H7 (cell line): ENCODE results near the gene TMEM271. TPM values are rescaled to one million over a fixed set of nuclear protein-coding genes. Genes with fewer than 3 reads are reported as not detected.

Experiments
- DNase-seq: peaks from one replicate; pipeline ENCODE4 v3.0.0; 2012
- H3K27me3 ChIP-seq: 2 replicates; pipeline ENCODE4 v1.6.0; 2011; ENCODE audit warnings: mild to moderate bottlenecking, low read length; ENCODE audit not compliant: control insufficient read depth, insufficient read depth
- H3K36me3 ChIP-seq: replicated peaks from 2 replicates; pipeline ENCODE4 v1.5.1; 2011; ENCODE audit warnings: low read length; ENCODE audit not compliant: control insufficient read depth, insufficient read depth
- H3K4me3 ChIP-seq: 2 replicates; pipeline ENCODE4 v1.5.1; 2011; ENCODE audit warnings: low read depth, mild to moderate bottlenecking, control low read depth, low read length, moderate library complexity; ENCODE audit not compliant: insufficient read depth
- total RNA-seq: library from RNA; depleted of rRNA; stranded (reverse); fragments of >200 nt; shearing (Covaris generic); gene quantifications from 2 replicates; pipeline ENCODE4 v1.2.3, GENCODE V29; 2014; rRNA removed

TMEM271 gene
- total RNA-seq, 1 experiment from 2014 or later: 0.59 TPM

DNA sequence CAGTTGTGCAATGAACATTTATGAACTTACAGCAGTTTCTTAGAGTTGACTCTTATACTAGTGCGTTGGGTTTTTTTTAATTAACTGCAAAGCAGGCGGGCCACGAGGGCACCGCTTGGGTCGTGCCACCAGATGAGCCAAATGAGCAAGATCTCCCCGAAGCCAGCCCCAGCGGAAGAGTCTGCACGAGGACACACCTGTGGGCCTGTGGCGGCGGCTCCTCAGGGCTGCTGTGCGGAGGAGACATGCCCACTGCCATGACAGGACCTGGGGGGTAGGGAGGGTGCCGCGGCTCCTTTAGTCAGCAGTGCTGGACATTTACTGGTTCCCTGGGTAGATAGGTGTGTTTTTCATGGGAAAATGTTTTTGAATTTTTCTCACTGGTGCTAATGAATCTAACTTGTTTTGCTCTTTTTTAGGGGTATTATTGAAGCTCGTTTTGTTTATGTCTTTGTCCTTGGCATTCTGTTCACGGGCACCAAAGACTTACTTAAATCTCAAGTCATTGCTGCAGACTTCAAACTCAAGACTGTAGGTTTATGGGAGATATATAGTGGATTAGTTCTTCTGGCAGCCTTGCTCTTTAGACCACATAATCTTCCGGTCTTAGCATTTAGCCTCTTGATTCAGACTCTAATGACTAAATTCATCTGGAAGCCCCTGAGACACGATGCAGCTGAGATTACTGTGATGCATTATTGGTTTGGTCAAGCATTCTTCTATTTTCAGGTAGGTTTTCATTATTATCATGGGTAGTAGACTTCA lies 45.9 kb downstream of the TMEM271 start:
- H3K27me3 ChIP-seq: no peaks in the 10 kb centered on the region
- no peak for DNase-seq
- no peak overlapping the region for H3K4me3 ChIP-seq
- H3K36me3 ChIP-seq: peaks cover 15% of the 10 kb centered on the region

DNA sequence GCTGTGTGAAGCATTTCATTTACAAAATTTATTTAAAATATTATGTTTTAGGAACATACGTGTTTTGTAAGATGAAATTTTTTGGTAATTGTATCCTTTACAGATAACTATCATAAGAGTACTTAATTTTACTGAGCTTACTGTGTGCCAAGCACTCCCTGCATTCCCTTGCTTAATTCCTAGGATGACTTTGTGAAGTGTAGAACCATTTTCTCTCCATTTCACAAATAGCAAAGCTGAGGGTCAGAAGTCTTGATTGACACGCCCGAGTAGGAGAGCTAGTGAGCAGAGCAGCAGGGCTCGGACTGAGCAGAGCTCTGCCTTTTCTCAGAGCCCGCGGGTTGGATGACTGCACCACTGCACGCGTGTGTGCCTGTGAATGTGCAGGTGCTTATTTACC lies 46.5 kb downstream of the TMEM271 start:
- peaks cover 15% of the 10 kb centered on the region for H3K36me3 ChIP-seq

GRCh38 chr4:528835-529234 lies 47.3 kb downstream of the TMEM271 start:
- H3K4me3 ChIP-seq: no peak overlapping the region
- DNase-seq: no peak
- H3K36me3 ChIP-seq: peaks cover 15% of the 10 kb centered on the region

More for the DNA sequence above, 46.5 kb downstream of the TMEM271 start:
- Histone ChIP-seq H3K4me3 (no peak overlapping the region), H3K27me3 (no peaks in the 10 kb centered on the region)
- DNase-seq: no peak

GRCh38 chr4:528296-528695 lies 47.8 kb downstream of the TMEM271 start:
- Histone ChIP-seq H3K36me3 (peaks cover 16% of the 10 kb centered on the region), H3K27me3 (no peaks in the 10 kb centered on the region), H3K4me3 (no peak overlapping the region)
- DNase-seq: no peak

More at GRCh38 chr4:528835-529234, 47.3 kb downstream of the TMEM271 start:
- H3K27me3 ChIP-seq: no peaks in the 10 kb centered on the region

DNA sequence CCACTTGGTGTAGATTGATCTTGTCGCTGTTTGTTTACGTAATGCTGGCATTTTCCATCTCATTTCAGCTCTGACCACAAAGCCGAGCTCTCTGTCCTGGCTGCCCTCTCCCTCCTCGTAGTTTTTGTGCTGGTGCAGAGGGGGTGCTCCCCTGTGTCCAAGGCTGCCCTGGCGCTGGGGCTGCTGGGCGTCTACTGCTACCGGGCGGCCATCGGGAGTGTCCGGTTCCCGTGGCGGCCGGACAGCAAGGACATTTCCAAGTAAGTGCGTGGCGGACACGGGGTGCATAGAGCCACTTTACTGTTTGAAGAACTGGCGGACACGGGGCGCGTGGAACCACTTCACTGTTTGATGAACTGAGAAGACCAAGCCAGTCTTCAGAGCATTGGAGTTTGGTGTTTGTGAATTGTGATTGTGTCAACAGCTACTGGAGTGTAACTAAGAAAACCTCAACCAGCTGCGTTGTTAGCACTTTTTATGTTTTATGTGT lies 49.1 kb downstream of the TMEM271 start:
- no peak overlapping the region for H3K4me3 ChIP-seq
- H3K27me3 ChIP-seq: no peaks in the 10 kb centered on the region
- peaks cover 20% of the 10 kb centered on the region for H3K36me3 ChIP-seq
- no peak for DNase-seq

- no peak overlapping the region for H3K4me3 ChIP-seq
- H3K27me3 ChIP-seq: no peaks in the 10 kb centered on the region
- H3K36me3 ChIP-seq: peaks cover 23% of the 10 kb centered on the region
- DNase-seq: no peak
These were observed 49.7 kb downstream of the TMEM271 start for GRCh38 chr4:526189-526909.

DNA sequence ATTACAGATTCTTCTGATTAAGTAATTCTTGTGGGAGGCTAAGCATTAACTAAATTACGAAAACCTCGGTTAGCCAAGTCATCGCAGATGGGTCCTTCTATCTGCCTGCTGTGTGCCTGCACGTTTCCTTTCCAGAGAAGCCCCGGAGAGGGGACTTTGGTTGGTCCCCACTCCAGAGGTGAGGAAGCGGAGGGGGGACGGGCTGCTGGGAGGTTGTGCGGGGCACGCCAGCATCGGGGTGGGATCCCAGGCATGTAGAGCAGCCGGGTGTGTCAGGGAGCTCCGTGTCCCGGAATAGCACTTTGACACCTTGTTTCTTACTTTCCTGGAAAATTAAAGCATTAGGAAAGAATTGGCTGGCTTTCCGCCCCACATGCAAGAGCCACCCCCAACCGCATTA lies 50.4 kb downstream of the TMEM271 start:
- H3K27me3 ChIP-seq: no peaks in the 10 kb centered on the region
- no peak overlapping the region for H3K4me3 ChIP-seq
- H3K36me3 ChIP-seq: peaks cover 21% of the 10 kb centered on the region
- DNase-seq: no peak

DNA sequence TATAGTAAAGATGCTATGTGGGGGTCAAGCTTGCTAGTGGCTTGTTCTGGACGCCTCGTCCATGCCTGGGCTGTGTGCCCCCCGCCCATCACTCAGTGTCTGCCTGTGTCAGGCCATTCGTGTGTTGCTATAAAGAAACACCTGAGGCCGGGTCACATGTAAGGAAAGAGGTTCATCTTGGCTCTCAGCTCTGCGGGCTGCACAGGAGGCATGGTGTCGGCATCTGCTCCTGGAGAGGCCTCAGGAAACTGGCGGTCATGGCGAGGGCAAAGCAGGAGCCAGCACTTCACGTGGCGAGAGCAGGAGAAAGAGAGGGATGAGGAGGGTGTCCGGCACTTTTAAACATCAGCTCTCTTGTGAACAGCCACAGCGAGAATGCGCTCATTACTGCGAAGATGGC lies 51.9 kb downstream of the TMEM271 start:
- no peak for DNase-seq
- H3K4me3 ChIP-seq: no peak overlapping the region
- peaks cover 21% of the 10 kb centered on the region for H3K36me3 ChIP-seq
- H3K27me3 ChIP-seq: no peaks in the 10 kb centered on the region

Other genes starting within 250 kb of the TMEM271 start
- 16.9 and 25.0 TPM in 2 replicates for gene ZNF141, start 238.5 kb downstream of the TMEM271 start, total RNA-seq
- gene ZNF721, start 77.1 kb downstream of the TMEM271 start, total RNA-seq: 18.8 and 44.3 TPM in 2 replicates
- gene PIGG, start 77.1 kb downstream of the TMEM271 start, total RNA-seq: 20.4 and 39.1 TPM in 2 replicates
- gene PDE6B, start 49.3 kb upstream of the TMEM271 start, total RNA-seq: 12.1 and 12.7 TPM in 2 replicates
- 410 and 452 TPM in 2 replicates for gene ATP5ME, start 98.0 kb upstream of the TMEM271 start, total RNA-seq
- 12.6 and 18.2 TPM in 2 replicates for gene MYL5, start 98.2 kb upstream of the TMEM271 start, total RNA-seq
- 2.0 and 4.1 TPM in 2 replicates for gene SLC49A3, start 112.9 kb upstream of the TMEM271 start, total RNA-seq
- gene PCGF3, start 129.5 kb upstream of the TMEM271 start, total RNA-seq: 53.6 and 57.9 TPM in 2 replicates
- 0.15 and 0.62 TPM in 2 replicates for gene CPLX1, start 249.8 kb upstream of the TMEM271 start, total RNA-seq